Measurements from ENCODE around the gene GTF2H4. TPM values are rescaled to one million over a fixed set of nuclear protein-coding genes. Genes with fewer than 3 reads are reported as not detected.
A peak's percentile ranks its signal among the peaks of the same experiment; 100 is the strongest.

The GTF2H4 gene
- total and polyA plus RNA-seq, 2 of the 8 experiments (the other 6 are each of a cell fraction or from before 2014, with no cell fraction given) = 42.3 to 53.4 TPM

- Histone ChIP-seq H2AK5ac (ENCODE audit: low read depth, low read length) (no peak overlapping the region), H4K8ac (ENCODE audit: extremely low read depth, insufficient read depth, low read length) (no peak overlapping the region), H2AFZ (ENCODE audit: low read length) (no peak overlapping the region), H3K27ac (ENCODE audit: low read depth, low read length) (no peak overlapping the region), H3K14ac (ENCODE audit: insufficient read length) (no peak overlapping the region), H3K9me3 (ENCODE audit: insufficient read depth in 2 of 2, low read depth in 1 of 2, low read length in 1 of 2) (peaks cover 11 to 24% of the 10 kb centered on the region in 2 experiments), H2BK15ac (ENCODE audit: low read length) (no peak overlapping the region), H3K79me2 (ENCODE audit: control insufficient read depth in 1 of 2, insufficient read depth in 2 of 2, low read length in 2 of 2) (peaks cover 0 to under 1% of the 10 kb centered on the region in 2 experiments; a peak in 1 of 4 replicates), H4K5ac (ENCODE audit: insufficient read length, low read depth, low read length) (no peak overlapping the region), H2BK12ac (ENCODE audit: low read depth, low read length) (no peak overlapping the region; the same call in 1 of the 2 replicates), H3K23ac (ENCODE audit: insufficient read length) (no peak overlapping the region), H3K4me3 (ENCODE audit: extremely low read depth in 1 of 4, insufficient read depth in 2 of 4, low read depth in 3 of 4, low read length in 4 of 4) (no peak overlapping the region), H2BK120ac (replicated peaks; ENCODE audit: low read depth, low read length) (no peak overlapping the region), H3K18ac (ENCODE audit: extremely low read depth, low read length) (0 out of 2 replicates have a peak overlapping the region, but pooled peaks have one; percentile 82), H3K4ac (replicated peaks; ENCODE audit: insufficient read length, low read depth, low read length) (no peak overlapping the region), H4K91ac (replicated peaks; ENCODE audit: insufficient read length, low read length) (no peak overlapping the region), H4K20me1 (replicated peaks in 1 of 2; ENCODE audit: control insufficient read depth in 1 of 2, insufficient read depth in 2 of 2, low read length in 2 of 2) (no peaks in the 10 kb centered on the region), H2BK5ac (ENCODE audit: low read depth, low read length) (no peak overlapping the region; the same call in 1 of the 2 replicates), H3K9ac (replicated peaks in 1 of 4; ENCODE audit: extremely low read depth in 1 of 4, low read depth in 3 of 4, low read length in 3 of 4) (no peak overlapping the region), H3K27me3 (replicated peaks in 1 of 4; ENCODE audit: control insufficient read depth in 3 of 4, extremely low read depth in 1 of 4, insufficient read depth in 3 of 4, low read length in 3 of 4) (no peaks in the 10 kb centered on the region), H3K36me3 (ENCODE audit: control insufficient read depth in 2 of 4, insufficient read depth in 4 of 4, low read length in 3 of 4) (no peaks in the 10 kb centered on the region), H3K4me2 (ENCODE audit: insufficient read depth in 1 of 2, low read depth in 2 of 2, low read length in 2 of 2) (no peak overlapping the region), H3K4me1 (replicated peaks in 1 of 4; ENCODE audit: control insufficient read depth in 3 of 4, insufficient read depth in 4 of 4, low read length in 3 of 4) (peaks cover 7 to 18% (median 11%) of the 10 kb centered on the region in 4 experiments; a peak in 6 of 7 replicates), H3K79me1 (ENCODE audit: low read depth, low read length) (no peaks in the 10 kb centered on the region), H3K56ac (replicated peaks; ENCODE audit: insufficient read length, low read depth, low read length) (no peak overlapping the region), H2BK20ac (ENCODE audit: low read length) (peak overlapping the region; percentile 78), H3K23me2 (ENCODE audit: low read depth, low read length) (peaks cover 6% of the 10 kb centered on the region)
- no peak for DNase-seq (ENCODE audit: low read depth in 1 of 2, low spot score in 2 of 2)
- POLR2A ChIA-PET (ENCODE audit: partially characterized antibody) = interaction anchor here (1.2 to 19.5 kb wide), 3 partner anchors 10 to 41 kb away, joined by 3 to 452 read pairs (median 4); no protein-coding TSS in a partner anchor
- FAIRE-seq = no peak
- TF ChIP-seq RNF2 (IDR thresholded peaks at IDR 0.05; ENCODE audit: borderline replicate concordance, low read depth, low read length, missing control alignments, poor library complexity, severe bottlenecking) (no peak), JUN (IDR thresholded peaks at IDR 0.05; ENCODE audit: low read depth, low read length) (no peak), HDAC2 (IDR thresholded peaks at IDR 0.05; ENCODE audit: borderline replicate concordance in 1 of 2, low read depth in 2 of 2, low read length in 2 of 2) (no peak), POLR2A (IDR thresholded peaks at IDR 0.05; ENCODE audit: control extremely low read depth in 1 of 2, low read depth in 2 of 2, low read length in 2 of 2) (no peak), SRF (IDR thresholded peaks at IDR 0.05; ENCODE audit: low read depth, low read length) (no peak), SIRT6 (IDR thresholded peaks at IDR 0.05; ENCODE audit: low read length) (no peak), EP300 (IDR thresholded peaks at IDR 0.05; ENCODE audit: borderline replicate concordance in 1 of 2, low read depth in 2 of 2, low read length in 2 of 2) (no peak), ZNF274 (IDR thresholded peaks at IDR 0.05; ENCODE audit: borderline replicate concordance, extremely low read depth, low read length) (no peak), SAP30 (IDR thresholded peaks at IDR 0.05; ENCODE audit: insufficient read depth, insufficient replicate concordance, low read length) (no peak), TCF12 (IDR thresholded peaks at IDR 0.05; ENCODE audit: low read depth, low read length) (no peak), ASH2L (IDR thresholded peaks at IDR 0.05; ENCODE audit: low read length) (no peak)
- WGBS, 2 experiments (ENCODE audit: extremely low coverage in 1 of 2, insufficient coverage in 1 of 2, insufficient read length in 1 of 2, insufficient replicate concordance in 2 of 2, low coverage in 1 of 2, low lambda C conversion rate in 2 of 2, missing lambda C conversion rate in 1 of 2) = 78% methylated on average over 4 of the region's 4 CpGs; no CpG with 5 or more reads in 1 of the 2 experiments
- CTCF ChIA-PET (ENCODE audit: partially characterized antibody) = interaction anchor here (0.7 to 29.0 kb wide), 9 partner anchors 9 to 206 kb away, joined by 3 to 610 read pairs (median 5); no protein-coding TSS in a partner anchor
These were observed 31.8 kb upstream of the GTF2H4 start for GRCh38 chr6:30876039-30876730.

Data from H1 (cell line).